Activated CD4-positive, CD25-positive, alpha-beta regulatory T cell (primary cell): ENCODE measurements around the gene MYO3B.
A peak's percentile ranks its signal among the peaks of the same experiment; 100 is the strongest.
"Not testable (repeated sequence)": the region's sequence is repeated elsewhere in the genome, so short reads cannot be mapped to it uniquely, and the experiment has no call there.

Experiments
- DNase-seq, 4 experiments: peaks; one replicate each; lab custom pipeline; 2025; lab: John Stamatoyannopoulos, UW

The MYO3B gene

GRCh38 chr2:170643346-170643745 lies 465.4 kb downstream of the MYO3B start:
- DNase-seq: no peak

- DNase-seq: no peak
Observed at GRCh38 chr2:170647741-170648436, 469.9 kb downstream of the MYO3B start.

GRCh38 chr2:170651624-170652325 lies 473.8 kb downstream of the MYO3B start:
- DNase-seq: peak in 3 of 4 experiments; percentile 3 to 14 (median 3)

GRCh38 chr2:170652637-170653417 lies 474.9 kb downstream of the MYO3B start:
- DNase-seq: no peak

GRCh38 chr2:170656669-170657068 lies 478.7 kb downstream of the MYO3B start:
- DNase-seq: no peak

- no peak for DNase-seq
Observed at GRCh38 chr2:170660409-170660808, 482.5 kb downstream of the MYO3B start.

GRCh38 chr2:170665743-170666142 lies 487.8 kb downstream of the MYO3B start:
- no peak for DNase-seq

- DNase-seq: no peak
Observed at GRCh38 chr2:170669909-170670308, 492.0 kb downstream of the MYO3B start.

GRCh38 chr2:170670651-170671050 lies 492.7 kb downstream of the MYO3B start:
- no peak for DNase-seq

GRCh38 chr2:170671079-170671478 lies 493.1 kb downstream of the MYO3B start:
- DNase-seq: no peak

GRCh38 chr2:170674282-170674681 lies 496.3 kb downstream of the MYO3B start:
- not testable (repeated sequence) for DNase-seq

GRCh38 chr2:170675701-170676100 lies 497.8 kb downstream of the MYO3B start:
- no peak for DNase-seq

GRCh38 chr2:170679607-170680079 lies 501.7 kb downstream of the MYO3B start:
- DNase-seq: no peak

- no peak for DNase-seq
Observed at GRCh38 chr2:170680172-170680941, 502.4 kb downstream of the MYO3B start.

- no peak for DNase-seq
Observed at GRCh38 chr2:170681311-170681710, 503.4 kb downstream of the MYO3B start.

- DNase-seq: no peak
Observed at GRCh38 chr2:170685591-170685990, 507.6 kb downstream of the MYO3B start.

- no peak for DNase-seq
Observed at GRCh38 chr2:170689481-170689880, 511.5 kb downstream of the MYO3B start.

- DNase-seq: no peak
Observed at GRCh38 chr2:170690640-170691039, 512.7 kb downstream of the MYO3B start.

- DNase-seq: no peak
Observed at GRCh38 chr2:170694316-170694715, 516.4 kb downstream of the MYO3B start.

GRCh38 chr2:170695521-170696410 lies 517.8 kb downstream of the MYO3B start:
- no peak for DNase-seq

GRCh38 chr2:170696948-170697347 lies 519.0 kb downstream of the MYO3B start:
- no peak for DNase-seq
